Activated CD8-positive, alpha-beta memory T cell treated with anti-CD3 and anti-CD28 coated beads, Interleukin-2, amount 50 U/mL, for 1 hour (primary cell): Measurements from ENCODE around the gene ARHGEF2.

Experiments used
- DNase-seq: peaks from one replicate; pipeline ENCODE4 v3.0.0-alpha.2; 2020; ENCODE audit errors: extremely low read depth

ARHGEF2 gene

DNA sequence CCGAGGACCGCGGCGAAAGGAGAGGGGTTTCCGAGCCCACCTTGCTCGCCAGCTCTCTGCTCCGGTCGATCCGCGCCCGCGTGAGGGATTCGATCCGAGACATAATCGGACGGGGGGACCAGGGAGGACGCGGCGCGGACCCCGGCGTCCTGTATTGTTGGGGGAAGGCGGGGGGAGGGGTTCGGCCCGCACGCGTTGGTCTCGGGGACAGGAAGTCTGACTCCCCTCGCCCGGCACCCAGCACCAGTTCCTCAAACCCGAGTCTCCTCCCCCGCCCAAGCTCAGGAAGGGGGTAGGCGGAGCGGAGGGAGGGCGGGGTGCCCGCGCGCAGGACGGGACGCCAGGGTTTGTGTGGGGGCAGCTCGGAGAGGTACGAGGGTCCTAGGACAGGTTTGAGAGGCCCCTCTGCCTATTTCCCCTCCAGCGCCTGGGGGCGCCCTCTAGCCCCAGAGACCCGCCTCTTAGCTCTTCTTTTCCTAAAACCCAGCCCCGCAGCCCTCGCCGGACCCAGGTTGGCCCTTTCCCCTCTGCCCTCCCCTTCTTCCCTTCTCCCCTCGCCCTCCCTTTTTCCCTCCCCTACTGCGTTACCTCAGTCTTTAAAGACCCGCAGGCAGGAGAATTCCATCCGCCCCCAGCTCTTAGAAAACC is at the start of gene ARHGEF2:
ARHGEF2 (minus strand) TSS at position 223 of the 648 bp plus-strand sequence; CDS start at position 103, 120 bp downstream.
- no peak for DNase-seq

GRCh38 chr1:156026588-156026987 is 48.2 kb upstream of the ARHGEF2 start:
- DNase-seq, result no peak

GRCh38 chr1:156025876-156026275 is 47.5 kb upstream of the ARHGEF2 start:
- no peak for DNase-seq

DNA sequence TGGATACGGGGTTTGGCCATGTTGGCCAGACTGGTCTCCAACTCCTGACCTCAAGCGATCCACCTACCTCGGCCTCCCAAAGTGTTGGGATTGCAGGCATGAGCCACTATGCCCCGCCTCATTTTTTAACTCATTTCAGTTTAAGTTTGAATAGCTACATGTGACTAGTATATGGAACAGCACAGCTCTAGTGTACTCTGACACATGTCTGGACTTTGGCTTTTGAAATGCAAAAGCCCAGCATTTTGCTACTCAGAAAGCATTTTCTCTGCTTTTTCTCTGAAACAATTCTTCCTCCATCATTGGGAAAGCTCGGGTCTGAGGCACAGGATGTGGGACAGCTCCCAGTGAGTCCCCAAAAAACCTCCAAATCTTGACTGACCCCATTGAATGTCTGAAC is 46.5 kb upstream of the ARHGEF2 start:
- no peak for DNase-seq

- DNase-seq, result no peak
These were observed 43.6 kb upstream of the ARHGEF2 start for GRCh38 chr1:156021954-156022353.

- no peak for DNase-seq
These were observed 42.7 kb upstream of the ARHGEF2 start for GRCh38 chr1:156021093-156021428.

- peak; percentile 63 for DNase-seq
These were observed 42.1 kb upstream of the ARHGEF2 start, which contains the start of gene SSR2 for GRCh38 chr1:156020293-156021092. TSS of gene SSR2 (minus strand) at chr1:156020951. CDS start at chr1:156020167, 784 bp downstream.

GRCh38 chr1:156019946-156020292 is 41.6 kb upstream of the ARHGEF2 start:
- DNase-seq, result no peak

GRCh38 chr1:156014829-156015228 is 36.5 kb upstream of the ARHGEF2 start:
- DNase-seq, result no peak

GRCh38 chr1:156012051-156012817 is 33.9 kb upstream of the ARHGEF2 start:
- no peak for DNase-seq

- no peak for DNase-seq
These were observed 31.1 kb upstream of the ARHGEF2 start for GRCh38 chr1:156009404-156009803.

DNA sequence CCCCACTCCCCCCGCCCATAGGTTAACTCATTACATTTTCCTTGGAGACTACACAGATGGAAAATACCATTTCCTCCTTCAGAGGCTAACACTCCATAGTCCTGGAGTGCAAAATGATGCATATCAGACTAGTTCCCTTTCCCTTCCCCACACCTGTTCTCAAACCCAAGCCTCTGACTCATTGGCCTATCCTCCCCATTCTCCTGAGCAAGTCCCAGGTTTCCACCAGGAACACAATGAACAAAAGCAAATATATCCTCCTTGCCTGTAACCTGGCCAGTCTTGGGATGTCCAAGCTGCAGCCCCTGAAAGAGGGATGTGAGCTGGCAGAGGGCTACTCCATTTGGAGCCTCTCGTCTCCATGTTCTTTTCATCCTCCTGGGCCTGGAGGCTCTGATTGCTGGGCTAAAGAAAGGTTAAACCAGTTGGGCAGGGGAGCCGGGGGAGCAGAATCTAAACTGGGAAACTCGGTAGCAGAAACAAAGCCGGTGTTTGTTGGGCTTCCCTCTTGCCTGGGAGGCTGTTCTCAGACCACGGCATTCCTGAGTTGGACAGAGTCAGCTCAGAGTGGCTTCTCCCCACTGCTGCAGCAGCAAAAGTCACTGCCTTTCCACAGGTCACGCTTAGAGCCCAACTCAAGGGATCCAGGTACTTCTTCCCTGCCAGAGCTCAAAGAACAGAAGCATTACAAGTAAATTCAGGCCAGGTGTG is 28.5 kb upstream of the ARHGEF2 start:
- DNase-seq, result no peak

- DNase-seq, result no peak
These were observed 26.7 kb upstream of the ARHGEF2 start for GRCh38 chr1:156004843-156005584.

GRCh38 chr1:156003923-156004188 is 25.5 kb upstream of the ARHGEF2 start:
- no peak for DNase-seq

GRCh38 chr1:156002188-156002911 is 24.0 kb upstream of the ARHGEF2 start:
- no peak for DNase-seq

- no peak for DNase-seq
These were observed 23.4 kb upstream of the ARHGEF2 start for GRCh38 chr1:156001662-156002171.

- no peak for DNase-seq
These were observed 22.8 kb upstream of the ARHGEF2 start for GRCh38 chr1:156001021-156001661.

DNA sequence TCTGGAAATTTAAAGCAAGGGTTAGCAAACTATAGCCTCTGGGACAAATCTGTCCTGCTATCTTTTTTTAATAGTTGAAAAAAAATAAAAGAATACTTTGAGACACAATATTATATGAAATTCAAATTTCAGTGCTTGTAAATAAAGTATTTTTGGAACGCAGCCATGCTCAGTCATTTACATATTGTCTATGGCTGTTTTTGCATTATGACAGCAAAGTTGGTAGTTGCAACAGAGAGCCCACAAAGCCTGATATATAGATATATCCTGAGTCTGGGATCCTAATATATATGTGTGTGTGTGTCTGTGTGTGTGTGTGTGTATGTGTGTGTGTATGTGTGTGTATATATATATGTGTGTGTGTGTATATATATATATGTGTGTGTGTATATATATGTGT is 21.6 kb upstream of the ARHGEF2 start:
- DNase-seq, result no peak

- DNase-seq, result no peak
These were observed 17.8 kb upstream of the ARHGEF2 start for GRCh38 chr1:155996166-155996565.

DNA sequence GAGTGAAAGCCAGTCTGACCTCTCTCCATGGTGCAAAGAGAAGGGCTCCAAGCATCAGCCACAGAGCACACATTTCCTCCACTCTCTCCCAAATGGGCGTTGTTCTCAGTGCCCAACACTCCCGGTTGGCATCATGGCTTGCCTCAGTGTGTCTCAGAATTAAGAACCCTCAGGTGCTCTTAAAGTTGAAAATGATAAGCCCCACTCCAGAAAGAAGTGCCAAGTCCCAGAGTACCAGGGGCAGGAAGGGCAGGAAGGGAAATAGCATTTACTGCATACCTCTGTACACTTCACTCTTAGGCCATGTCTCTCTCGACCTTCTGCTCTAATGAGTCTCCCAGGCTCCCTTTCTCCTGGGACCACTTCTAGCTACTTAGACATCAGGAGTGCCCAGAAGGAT is 15.2 kb upstream of the ARHGEF2 start:
- no peak for DNase-seq
